Activated CD8-positive, alpha-beta memory T cell treated with anti-CD3 and anti-CD28 coated beads, Interleukin-2, amount 50 U/mL, for 4 hours (primary cell): Measurements from ENCODE around the gene RBMS3.
"Not testable (repeated sequence)": the region's sequence is repeated elsewhere in the genome, so short reads cannot be mapped to it uniquely, and the experiment has no call there.

Experiments
- DNase-seq: peaks from one replicate; pipeline ENCODE4 v3.0.0-alpha.2; 2020

RBMS3 gene

GRCh38 chr3:29758434-29759322, 477.8 kb downstream of the RBMS3 start:
- no peak for DNase-seq

GRCh38 chr3:29759411-29760225, 478.7 kb downstream of the RBMS3 start:
- DNase-seq, result no peak

GRCh38 chr3:29760226-29760685, 479.4 kb downstream of the RBMS3 start:
- no peak for DNase-seq

- DNase-seq, result no peak
Measured at GRCh38 chr3:29761517-29761916, 480.6 kb downstream of the RBMS3 start.

- no peak for DNase-seq
Measured at GRCh38 chr3:29763115-29763514, 482.2 kb downstream of the RBMS3 start.

- no peak for DNase-seq
Measured at GRCh38 chr3:29764041-29764440, 483.2 kb downstream of the RBMS3 start.

- no peak for DNase-seq
Measured at GRCh38 chr3:29764603-29765254, 483.9 kb downstream of the RBMS3 start.

- no peak for DNase-seq
Measured at GRCh38 chr3:29771602-29772001, 490.7 kb downstream of the RBMS3 start.

GRCh38 chr3:29772436-29772835, 491.6 kb downstream of the RBMS3 start:
- no peak for DNase-seq

GRCh38 chr3:29773481-29773880, 492.6 kb downstream of the RBMS3 start:
- no peak for DNase-seq

- no peak for DNase-seq
Measured at GRCh38 chr3:29775340-29775739, 494.5 kb downstream of the RBMS3 start.

- DNase-seq, result no peak
Measured at GRCh38 chr3:29777869-29778268, 497.0 kb downstream of the RBMS3 start.

GRCh38 chr3:29789686-29790085, 508.8 kb downstream of the RBMS3 start:
- no peak for DNase-seq

- no peak for DNase-seq
Measured at GRCh38 chr3:29796808-29797207, 515.9 kb downstream of the RBMS3 start.

GRCh38 chr3:29802057-29802456, 521.2 kb downstream of the RBMS3 start:
- DNase-seq, result no peak

GRCh38 chr3:29804044-29804443, 523.2 kb downstream of the RBMS3 start:
- no peak for DNase-seq

GRCh38 chr3:29805757-29806156, 524.9 kb downstream of the RBMS3 start:
- DNase-seq, result no peak

GRCh38 chr3:29808324-29808723, 527.5 kb downstream of the RBMS3 start:
- not testable (repeated sequence) for DNase-seq

GRCh38 chr3:29822071-29822470, 541.2 kb downstream of the RBMS3 start:
- DNase-seq, result no peak

- no peak for DNase-seq
Measured at GRCh38 chr3:29823233-29823632, 542.4 kb downstream of the RBMS3 start.

GRCh38 chr3:29826712-29827111, 545.8 kb downstream of the RBMS3 start:
- no peak for DNase-seq

GRCh38 chr3:29827756-29828155, 546.9 kb downstream of the RBMS3 start:
- no peak for DNase-seq

- no peak for DNase-seq
Measured at GRCh38 chr3:29829340-29829739, 548.5 kb downstream of the RBMS3 start.
